ENCODE data around the gene RAMACL. TPM values are rescaled to one million over a fixed set of nuclear protein-coding genes. Genes with fewer than 3 reads are reported as not detected.

RAMACL gene
- total and polyA plus RNA-seq, 4 donors = 0.22 to 0.59 (median 0.31) TPM

DNA sequence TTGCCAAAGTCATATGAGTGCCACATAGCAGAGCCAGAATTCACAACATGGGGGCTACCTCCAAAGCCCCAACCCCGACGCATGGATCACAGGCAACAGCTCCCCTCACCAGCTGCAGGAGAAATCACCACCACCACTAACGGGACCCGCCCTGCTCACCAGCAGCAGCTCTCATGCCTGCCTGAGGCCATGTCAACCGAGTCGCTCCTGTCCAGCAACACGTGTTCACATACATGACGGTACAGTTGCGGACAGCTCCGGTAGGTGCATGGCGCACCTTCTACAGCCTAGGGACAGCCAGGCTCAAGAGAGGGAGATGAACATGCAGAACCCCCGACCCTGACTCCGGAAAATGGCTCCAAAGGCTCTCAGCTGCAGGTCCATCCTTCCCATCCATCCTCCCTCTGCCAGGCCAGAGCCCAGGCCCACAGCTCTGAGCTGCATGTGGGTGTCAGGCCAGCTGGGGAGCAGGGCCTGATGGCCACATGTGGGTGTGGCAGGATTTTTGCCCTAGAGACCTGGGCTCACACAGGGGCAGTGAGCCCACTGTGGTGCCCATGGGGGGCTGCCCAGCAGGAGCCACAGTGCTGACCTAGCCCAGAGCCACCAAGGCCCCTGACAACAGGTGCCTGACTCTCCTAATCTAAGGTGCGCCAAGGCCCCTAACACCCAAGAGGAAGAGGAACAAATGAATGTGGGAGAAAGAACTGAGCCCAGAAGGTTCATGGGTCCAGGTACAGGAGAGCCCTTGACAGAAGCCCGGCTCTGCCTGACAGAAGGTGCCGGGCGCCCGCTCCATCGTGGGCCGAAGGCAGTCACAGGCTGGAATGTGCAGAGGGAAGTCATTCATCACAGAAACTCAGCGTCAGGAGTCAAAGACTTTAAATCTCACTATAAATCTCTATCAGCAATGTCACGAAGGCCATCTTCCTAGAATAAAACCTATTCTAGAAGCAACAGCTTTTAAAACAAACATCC is 30.1 kb upstream of the RAMACL start (continued):
- TF ChIP-seq, protein P1, sequence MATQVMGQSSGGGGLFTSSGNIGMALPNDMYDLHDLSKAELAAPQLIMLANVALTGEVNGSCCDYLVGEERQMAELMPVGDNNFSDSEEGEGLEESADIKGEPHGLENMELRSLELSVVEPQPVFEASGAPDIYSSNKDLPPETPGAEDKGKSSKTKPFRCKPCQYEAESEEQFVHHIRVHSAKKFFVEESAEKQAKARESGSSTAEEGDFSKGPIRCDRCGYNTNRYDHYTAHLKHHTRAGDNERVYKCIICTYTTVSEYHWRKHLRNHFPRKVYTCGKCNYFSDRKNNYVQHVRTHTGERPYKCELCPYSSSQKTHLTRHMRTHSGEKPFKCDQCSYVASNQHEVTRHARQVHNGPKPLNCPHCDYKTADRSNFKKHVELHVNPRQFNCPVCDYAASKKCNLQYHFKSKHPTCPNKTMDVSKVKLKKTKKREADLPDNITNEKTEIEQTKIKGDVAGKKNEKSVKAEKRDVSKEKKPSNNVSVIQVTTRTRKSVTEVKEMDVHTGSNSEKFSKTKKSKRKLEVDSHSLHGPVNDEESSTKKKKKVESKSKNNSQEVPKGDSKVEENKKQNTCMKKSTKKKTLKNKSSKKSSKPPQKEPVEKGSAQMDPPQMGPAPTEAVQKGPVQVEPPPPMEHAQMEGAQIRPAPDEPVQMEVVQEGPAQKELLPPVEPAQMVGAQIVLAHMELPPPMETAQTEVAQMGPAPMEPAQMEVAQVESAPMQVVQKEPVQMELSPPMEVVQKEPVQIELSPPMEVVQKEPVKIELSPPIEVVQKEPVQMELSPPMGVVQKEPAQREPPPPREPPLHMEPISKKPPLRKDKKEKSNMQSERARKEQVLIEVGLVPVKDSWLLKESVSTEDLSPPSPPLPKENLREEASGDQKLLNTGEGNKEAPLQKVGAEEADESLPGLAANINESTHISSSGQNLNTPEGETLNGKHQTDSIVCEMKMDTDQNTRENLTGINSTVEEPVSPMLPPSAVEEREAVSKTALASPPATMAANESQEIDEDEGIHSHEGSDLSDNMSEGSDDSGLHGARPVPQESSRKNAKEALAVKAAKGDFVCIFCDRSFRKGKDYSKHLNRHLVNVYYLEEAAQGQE (IDR thresholded peaks at IDR 0.05) = no peak

DNA sequence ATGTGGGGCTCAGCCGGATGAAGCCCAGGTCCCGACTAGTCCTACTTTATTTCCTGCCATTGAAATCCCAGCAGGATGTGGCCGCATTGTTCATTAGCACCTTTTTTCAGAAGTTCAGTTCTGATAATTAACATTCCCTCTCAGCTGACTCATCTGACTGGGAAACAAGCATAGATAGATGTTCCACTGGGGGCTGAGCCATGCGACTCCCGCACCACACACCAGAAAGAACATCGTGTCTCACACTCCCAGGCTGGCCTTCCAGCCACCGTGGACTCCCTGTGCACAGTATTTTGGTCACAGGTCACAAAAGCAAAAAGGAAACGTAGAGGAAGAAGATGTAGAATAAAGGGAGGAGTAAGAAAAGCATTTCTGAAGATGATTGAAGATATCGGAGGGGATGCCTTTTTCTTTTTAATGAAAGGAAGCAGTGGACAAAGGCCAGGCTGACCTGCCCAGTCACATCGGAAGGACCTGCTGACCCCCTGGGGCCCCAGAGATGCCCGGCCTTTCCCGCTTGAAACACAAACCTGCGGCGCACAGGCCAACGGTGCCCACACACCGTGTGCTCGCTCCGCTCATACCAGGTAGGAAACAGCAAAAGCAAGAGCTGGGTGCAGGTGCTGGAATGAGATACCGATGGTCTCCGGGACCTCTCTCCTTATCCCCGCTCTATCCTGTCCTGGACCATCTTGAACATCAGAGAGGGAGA is 28.7 kb upstream of the RAMACL start:
- TF ChIP-seq NR2F2 (IDR thresholded peaks at IDR 0.05) (peak; percentile 66), RAD21 (IDR thresholded peaks at IDR 0.05) (no peak)
- 88% methylated on average over 21 of the region's 21 CpGs for WGBS
- no peak for DNase-seq (ENCODE audit: low spot score)
- no peaks in the 10 kb centered on the region for H3K36me3 ChIP-seq (ENCODE audit: control insufficient read depth in 4 of 4, insufficient read depth in 3 of 4, low read depth in 1 of 4, low read length in 3 of 4)
- H3K4me1 ChIP-seq (ENCODE audit: control insufficient read depth in 4 of 4, insufficient read depth in 4 of 4, low read length in 3 of 4) = peaks cover 0 to 1% (median 0%) of the 10 kb centered on the region in 4 donors
- no peak overlapping the region for H3K9ac ChIP-seq (ENCODE audit: low read depth in 1 of 2, low read length in 2 of 2)
- no peaks in the 10 kb centered on the region for H3K9me3 ChIP-seq (ENCODE audit: control insufficient read depth in 4 of 4, low read length in 3 of 4)
- no peaks in the 10 kb centered on the region for H3K27me3 ChIP-seq (ENCODE audit: control insufficient read depth in 4 of 4, insufficient read depth in 4 of 4, low read length in 3 of 4)
- no peak overlapping the region for H3K4me3 ChIP-seq (ENCODE audit: low read depth in 1 of 3, low read length in 3 of 3)
- no peak overlapping the region for H3K27ac ChIP-seq (ENCODE audit: low read depth in 1 of 2, low read length in 2 of 2)

- H3K27me3 ChIP-seq (ENCODE audit: control insufficient read depth in 4 of 4, insufficient read depth in 4 of 4, low read length in 3 of 4) = no peaks in the 10 kb centered on the region
- no peaks in the 10 kb centered on the region for H3K9me3 ChIP-seq (ENCODE audit: control insufficient read depth in 4 of 4, low read length in 3 of 4)
- 95% methylated on average over 10 of the region's 10 CpGs for WGBS
- H3K9ac ChIP-seq (ENCODE audit: low read depth in 1 of 2, low read length in 2 of 2) = no peak overlapping the region
- no peak for DNase-seq (ENCODE audit: low spot score)
- no peaks in the 10 kb centered on the region for H3K4me1 ChIP-seq (ENCODE audit: control insufficient read depth in 4 of 4, insufficient read depth in 4 of 4, low read length in 3 of 4)
- TF ChIP-seq FOXA1 (IDR thresholded peaks at IDR 0.05) = no peak
- TF ChIP-seq TAF1 (conservative IDR thresholded peaks at IDR 0.05) = no peak
- TF ChIP-seq RAD21 (IDR thresholded peaks at IDR 0.05) = no peak
- no peak for TF ChIP-seq NR2F2 (IDR thresholded peaks at IDR 0.05)
- TF ChIP-seq YY1 (IDR thresholded peaks at IDR 0.05) = no peak
- no peak for TF ChIP-seq RXRA (IDR thresholded peaks at IDR 0.05)
- TF ChIP-seq SP1 (IDR thresholded peaks at IDR 0.05) = no peak
- TF ChIP-seq GABPA (IDR thresholded peaks at IDR 0.05 in 1 of 2, conservative IDR thresholded peaks at IDR 0.05 in 1 of 2) = no peak
- no peak for TF ChIP-seq HNF4G (IDR thresholded peaks at IDR 0.05)
- no peak for TF ChIP-seq MAX (IDR thresholded peaks at IDR 0.05)
- no peak for TF ChIP-seq CTCF (IDR thresholded peaks at IDR 0.05; ENCODE audit: low read depth, low read length, missing input control)
- TF ChIP-seq, protein P2, sequence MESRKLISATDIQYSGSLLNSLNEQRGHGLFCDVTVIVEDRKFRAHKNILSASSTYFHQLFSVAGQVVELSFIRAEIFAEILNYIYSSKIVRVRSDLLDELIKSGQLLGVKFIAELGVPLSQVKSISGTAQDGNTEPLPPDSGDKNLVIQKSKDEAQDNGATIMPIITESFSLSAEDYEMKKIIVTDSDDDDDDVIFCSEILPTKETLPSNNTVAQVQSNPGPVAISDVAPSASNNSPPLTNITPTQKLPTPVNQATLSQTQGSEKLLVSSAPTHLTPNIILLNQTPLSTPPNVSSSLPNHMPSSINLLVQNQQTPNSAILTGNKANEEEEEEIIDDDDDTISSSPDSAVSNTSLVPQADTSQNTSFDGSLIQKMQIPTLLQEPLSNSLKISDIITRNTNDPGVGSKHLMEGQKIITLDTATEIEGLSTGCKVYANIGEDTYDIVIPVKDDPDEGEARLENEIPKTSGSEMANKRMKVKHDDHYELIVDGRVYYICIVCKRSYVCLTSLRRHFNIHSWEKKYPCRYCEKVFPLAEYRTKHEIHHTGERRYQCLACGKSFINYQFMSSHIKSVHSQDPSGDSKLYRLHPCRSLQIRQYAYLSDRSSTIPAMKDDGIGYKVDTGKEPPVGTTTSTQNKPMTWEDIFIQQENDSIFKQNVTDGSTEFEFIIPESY (IDR thresholded peaks at IDR 0.05) = no peak
- TF ChIP-seq HNF4A (conservative IDR thresholded peaks at IDR 0.05) = no peak
- TF ChIP-seq, protein P3, sequence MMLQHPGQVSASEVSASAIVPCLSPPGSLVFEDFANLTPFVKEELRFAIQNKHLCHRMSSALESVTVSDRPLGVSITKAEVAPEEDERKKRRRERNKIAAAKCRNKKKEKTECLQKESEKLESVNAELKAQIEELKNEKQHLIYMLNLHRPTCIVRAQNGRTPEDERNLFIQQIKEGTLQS (IDR thresholded peaks at IDR 0.05) = no peak
- H3K36me3 ChIP-seq (ENCODE audit: control insufficient read depth in 4 of 4, insufficient read depth in 3 of 4, low read depth in 1 of 4, low read length in 3 of 4) = no peaks in the 10 kb centered on the region
- no peak overlapping the region for H3K4me3 ChIP-seq (ENCODE audit: low read depth in 1 of 3, low read length in 3 of 3)
- H3K27ac ChIP-seq (ENCODE audit: low read depth in 1 of 2, low read length in 2 of 2) = no peak overlapping the region
These were observed 28.1 kb upstream of the RAMACL start for GRCh38 chr6:166614589-166614988.
